ENCODE measurements around the gene GPC5.

GPC5 gene

DNA sequence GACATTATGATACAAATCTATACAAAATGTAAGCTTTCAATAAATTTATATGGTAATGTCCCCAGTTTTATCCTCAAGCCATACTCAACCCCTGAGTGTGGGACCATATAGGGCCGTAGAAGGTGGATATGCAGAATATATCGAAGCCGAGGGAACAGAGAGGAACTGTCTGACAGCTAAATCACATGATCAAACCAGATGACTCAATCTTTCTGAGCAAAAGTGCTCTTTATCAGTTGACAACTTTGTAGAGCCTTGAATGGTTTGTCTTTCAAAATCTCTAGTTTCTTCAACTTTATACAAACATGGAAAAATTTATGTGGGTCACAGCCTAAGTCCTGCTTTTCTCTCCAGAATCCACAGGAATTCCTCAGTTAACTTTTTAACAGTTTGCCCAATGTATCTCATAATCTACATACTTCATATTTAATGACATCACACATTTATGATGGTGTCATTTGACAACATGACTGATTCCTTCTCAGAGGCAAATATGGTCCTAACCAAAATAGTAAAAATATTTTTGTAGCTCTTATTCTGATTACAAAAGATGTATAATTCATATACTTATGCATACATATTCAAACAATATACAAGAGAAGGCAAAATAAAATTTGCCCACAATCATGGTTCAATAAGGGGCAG, 1155.2 kb downstream of the GPC5 start:
- DNase-seq (ENCODE audit: low spot score): no peak

DNA sequence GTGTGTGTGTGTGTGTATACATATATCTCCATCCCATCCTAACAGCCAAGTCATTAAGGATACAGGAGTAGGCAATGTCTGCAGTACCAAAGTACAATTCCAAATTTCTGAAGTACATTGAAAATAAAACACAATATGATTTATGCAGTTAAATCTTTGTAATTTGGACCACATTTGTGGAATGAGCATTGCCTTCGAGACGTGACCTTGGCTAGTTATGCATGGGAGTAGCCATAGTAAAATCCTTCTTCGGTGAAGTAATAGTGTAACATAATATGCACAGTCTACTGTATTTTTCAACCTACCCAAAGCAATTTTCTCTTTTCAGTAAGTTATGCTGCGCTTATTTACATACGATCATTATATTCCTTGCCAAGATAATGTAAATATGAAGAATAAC, 1162.5 kb downstream of the GPC5 start:
- DNase-seq (ENCODE audit: low spot score): no peak

DNA sequence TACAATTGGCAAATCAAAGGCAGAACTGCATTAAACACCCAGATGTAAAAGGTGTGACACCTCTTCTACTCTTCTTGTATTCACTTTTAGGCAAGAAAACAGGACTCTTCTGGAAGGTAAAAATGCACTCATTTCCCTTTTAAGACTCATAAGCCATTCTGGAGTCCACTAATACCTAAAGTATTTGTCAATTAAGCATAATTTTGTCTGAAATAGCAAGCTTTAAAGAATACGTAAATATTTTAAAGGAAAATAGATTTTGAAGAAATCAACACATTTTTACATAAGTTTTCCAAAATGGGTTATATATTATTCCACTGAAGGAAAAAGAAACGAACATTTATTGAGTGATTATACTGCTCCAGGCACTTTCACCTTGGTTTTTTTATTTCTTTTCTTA, 1166.5 kb downstream of the GPC5 start:
- DNase-seq (ENCODE audit: low spot score): no peak

DNA sequence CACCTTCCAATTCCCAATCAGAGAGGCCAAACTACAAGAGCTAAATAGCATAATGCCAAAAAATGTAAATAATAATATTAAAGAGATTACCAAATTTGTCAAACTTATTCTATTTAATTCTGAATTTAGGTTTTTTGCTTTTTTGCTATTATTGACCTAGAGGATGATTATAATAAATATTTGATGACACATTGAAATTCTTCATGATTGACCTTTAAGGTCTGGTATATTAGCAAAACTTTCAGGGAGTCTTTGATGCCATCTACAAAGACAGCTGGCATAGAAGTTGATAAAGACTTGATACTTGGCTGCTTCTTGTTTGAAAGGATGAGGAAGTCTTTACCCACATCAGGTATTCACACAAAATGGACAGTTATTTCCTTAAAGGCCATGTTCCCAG, 1168.3 kb downstream of the GPC5 start:
- no peak for DNase-seq (ENCODE audit: low spot score)

DNA sequence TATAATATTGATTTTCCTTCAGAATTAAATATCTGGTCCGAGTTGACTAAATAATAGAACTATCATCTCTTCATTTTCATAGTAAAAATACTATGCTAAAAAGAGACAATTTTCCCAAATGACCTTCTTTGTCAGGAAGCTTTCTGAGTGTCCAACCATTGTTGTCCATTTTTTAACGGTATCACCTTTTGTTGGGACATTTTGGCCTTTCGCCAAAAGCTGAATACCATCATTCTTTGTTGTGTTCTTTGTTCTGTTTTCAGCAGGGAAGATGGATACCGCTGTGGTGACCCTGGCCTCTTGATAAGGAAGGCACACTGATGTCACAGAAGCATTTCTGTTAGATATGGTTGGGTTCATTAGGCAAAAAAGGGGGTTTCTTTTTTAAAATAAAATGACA, 1173.8 kb downstream of the GPC5 start:
- DNase-seq (ENCODE audit: low spot score): no peak

DNA sequence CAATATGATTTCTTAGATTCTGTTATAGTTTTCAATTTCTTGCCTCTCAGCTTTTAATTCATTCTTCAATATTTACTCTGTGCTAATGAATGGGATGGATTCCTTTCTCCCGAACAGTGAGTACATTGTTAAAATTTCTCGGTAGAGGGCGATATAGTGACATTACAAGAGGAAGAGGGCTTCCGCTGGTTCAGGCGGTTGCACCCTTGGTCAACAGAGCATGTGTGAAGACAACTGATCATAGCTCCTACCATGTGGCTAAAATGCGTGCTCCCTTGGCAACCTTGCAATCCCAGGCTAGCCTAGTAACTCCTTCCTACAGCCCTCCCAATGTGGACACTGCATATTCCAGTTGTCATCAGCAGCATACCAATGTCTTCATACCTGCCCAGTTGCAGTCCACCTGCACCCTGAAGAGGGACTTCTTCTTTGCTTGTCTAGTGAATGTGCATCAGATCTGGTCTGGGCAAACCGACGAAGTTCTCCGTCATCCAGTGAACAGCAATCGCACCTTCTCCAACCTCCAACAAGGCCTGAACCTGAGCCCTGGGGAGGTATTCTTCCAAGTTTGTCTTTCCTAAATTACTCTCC, 1175.1 kb downstream of the GPC5 start:
- peak; percentile 82 for DNase-seq (ENCODE audit: low spot score)

DNA sequence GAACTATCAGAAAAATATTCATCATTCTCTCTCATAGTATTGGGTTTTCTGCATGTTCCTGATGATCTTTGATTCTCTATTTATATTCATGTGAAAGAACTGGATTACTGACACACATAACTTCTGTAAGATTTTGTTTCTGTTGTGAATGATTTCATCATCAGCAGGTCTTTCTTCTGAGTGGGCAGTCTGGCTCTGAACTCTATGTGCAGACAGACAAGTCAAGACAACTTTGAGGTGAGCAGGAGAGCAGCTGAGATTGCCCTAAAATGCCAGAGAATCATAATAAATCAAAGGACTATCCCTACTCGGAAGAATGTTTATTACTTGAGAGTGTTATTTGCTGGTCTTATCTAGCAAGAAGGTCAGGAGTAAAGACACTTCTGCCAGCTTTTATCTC, 1176.1 kb downstream of the GPC5 start:
- DNase-seq (ENCODE audit: low spot score): no peak

DNA sequence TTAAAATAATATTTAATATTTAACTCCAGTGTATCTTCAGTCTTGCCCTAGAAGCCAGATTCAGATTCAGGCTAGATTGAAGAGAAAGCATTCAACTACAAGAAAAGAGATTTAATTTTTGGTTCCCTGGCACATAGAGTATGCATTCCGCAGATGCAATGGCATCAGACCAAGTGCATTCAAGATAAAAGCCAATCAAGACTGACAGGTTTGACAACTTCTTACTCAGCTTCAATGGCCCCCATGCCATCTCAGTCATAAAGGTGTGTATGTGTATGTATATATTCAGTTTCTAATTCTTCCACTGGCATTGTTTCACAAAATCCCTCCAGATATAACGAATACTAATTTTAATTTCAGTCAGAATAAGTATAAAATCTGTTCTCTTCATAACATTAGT, 1177.4 kb downstream of the GPC5 start:
- DNase-seq (ENCODE audit: low spot score): no peak

DNA sequence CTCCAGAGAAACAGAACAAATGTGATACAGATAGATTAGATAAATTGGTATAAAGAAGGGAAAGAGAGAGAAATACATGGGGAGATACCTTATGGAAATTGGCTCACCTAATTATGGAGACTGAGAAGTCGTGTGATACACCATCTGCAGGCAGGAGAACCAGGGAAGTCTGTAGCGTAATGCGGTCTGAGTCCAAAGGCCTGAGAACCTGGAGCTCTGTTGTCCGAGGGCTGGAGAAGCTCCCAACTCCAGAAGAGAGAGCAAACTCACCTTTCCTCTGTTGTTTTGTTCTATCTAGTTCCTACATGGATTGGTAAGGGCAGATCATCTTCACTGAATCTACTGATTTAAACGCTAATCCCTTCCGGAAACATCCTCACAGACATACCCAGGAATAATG, 1179.9 kb downstream of the GPC5 start:
- DNase-seq (ENCODE audit: low spot score): no peak

DNA sequence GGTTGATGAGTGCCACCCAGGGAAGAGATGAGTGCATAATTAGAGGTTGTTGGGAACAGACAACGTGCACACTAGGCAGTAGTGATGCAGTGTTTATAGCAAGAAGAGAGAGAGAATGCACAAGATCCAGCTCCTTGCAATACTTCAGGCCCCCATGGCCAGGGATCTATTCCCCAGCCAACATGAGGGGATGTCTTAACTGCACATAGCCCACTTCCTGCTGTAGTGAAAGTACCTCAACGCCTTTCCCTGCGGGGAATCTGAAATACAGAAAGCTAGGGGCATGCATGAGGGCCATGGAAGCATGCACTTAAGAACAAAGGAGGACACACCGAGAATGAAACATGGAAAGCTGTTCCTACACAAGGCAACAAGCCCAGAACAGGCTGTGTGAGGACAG, 1191.5 kb downstream of the GPC5 start:
- DNase-seq (ENCODE audit: low spot score): no peak

DNA sequence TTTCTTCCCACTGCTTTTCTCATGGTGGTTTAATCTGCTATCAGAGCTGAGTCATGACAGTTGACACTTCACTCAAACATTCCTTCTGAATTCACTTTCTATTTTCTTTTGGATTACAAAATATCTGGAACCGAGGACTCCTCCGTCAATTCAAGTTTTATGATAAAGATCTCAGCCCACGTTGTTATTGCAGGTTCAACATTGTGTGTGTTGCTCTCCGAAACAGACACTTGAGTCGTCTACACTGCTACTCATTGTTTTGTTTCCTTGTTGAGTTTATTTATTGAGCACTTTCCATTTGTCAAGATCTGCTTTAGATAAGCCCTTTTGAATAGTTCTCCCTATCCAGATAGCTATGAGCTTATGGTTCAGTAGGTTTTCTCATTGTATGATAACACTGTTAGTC, 1192.1 kb downstream of the GPC5 start:
- DNase-seq (ENCODE audit: low spot score): peak; percentile 18

DNA sequence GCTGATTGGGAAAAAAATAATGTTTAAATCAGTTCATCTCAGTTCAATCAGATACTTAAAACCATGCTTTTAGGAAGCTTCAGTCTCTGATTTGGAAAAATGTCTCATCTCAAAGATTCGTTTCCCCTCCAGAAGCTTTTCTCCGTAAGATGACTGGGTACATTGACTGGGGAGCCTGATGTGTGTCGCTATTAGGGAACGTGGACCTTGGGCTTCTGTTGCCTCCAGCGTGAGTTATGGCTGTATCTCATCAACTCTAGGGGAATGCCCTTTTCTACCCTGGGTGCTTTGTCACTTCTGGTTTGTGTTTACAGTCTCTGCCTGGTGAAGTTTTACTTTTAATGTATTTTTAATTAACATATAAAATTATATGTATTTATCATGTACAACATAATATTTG, 1192.7 kb downstream of the GPC5 start:
- DNase-seq (ENCODE audit: low spot score): no peak

DNA sequence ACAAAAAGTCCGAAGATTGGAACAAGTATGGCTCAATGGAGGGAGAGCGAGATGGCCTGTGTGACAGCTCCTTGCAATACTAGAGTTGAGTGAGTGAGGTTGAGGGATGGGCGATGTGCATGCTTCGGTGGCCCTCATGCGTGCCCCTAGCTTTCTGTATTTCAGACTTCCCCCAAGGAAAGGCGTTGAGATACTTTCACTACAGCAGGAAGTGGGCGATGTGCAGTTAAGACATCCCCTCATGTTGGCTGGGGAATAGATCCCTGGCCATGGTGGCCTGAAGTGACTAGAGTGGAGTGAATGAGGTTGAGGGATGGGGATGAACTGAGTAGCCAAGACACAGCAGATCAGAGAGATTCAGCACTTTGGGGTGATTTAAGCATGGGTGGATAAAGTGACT, 1194.3 kb downstream of the GPC5 start:
- no peak for DNase-seq (ENCODE audit: low spot score)

DNA sequence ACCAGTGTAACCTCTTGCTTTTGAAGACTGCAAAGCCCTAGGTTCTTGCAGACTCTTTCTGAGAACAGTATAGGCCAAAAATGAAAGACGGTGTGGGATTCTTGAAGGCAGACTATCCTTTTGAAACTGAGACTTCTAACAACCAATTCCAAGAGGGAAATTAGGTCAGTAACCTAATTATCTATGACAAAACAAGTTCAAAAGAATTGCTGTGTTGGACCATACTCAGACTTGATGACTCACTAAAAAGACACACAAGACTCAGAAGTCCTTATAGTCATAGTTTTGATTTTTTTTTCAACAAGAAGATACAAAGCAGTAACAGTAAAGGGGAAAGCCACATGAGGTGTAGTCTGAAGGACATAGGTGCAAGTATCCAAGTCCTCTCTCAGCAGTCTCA, 1204.1 kb downstream of the GPC5 start:
- DNase-seq (ENCODE audit: low spot score): peak; percentile 40

DNA sequence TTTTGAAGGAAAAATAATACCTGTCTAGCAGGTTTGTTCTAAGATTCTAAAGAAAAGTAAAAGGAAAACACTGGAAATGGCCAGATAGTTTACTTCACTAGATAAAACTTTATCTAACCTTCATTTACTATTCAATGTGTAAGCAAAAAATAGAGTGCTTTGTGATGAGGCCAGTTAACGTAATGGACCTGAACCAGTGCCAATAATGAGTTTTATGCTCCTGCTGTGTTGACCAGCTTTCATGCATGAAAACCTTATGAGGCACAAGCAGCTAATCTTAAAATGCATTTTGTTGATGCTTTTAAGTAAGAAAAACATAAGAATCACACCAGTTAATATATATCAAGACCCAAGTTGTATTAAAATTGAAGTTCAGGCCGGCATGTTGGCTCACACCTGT, 1211.0 kb downstream of the GPC5 start:
- no peak for DNase-seq (ENCODE audit: low spot score)

DNA sequence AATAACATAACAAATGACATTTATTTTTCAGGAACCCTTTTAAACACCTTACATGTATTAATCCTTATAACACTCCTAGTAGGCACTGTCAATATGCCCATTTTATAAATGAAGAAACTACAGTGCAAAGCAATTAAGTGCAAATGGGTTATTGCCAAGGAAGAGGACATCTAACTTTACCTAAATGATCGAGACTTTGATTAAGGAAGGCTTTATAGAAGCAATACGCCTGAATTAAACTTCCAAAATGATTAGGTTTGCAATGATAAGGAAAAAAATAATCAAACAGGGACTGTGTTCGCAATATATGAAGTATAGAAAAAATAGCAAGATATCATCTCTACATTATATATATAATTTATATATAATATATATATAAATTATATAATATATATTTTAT, 1214.5 kb downstream of the GPC5 start:
- DNase-seq (ENCODE audit: low spot score): no peak

DNA sequence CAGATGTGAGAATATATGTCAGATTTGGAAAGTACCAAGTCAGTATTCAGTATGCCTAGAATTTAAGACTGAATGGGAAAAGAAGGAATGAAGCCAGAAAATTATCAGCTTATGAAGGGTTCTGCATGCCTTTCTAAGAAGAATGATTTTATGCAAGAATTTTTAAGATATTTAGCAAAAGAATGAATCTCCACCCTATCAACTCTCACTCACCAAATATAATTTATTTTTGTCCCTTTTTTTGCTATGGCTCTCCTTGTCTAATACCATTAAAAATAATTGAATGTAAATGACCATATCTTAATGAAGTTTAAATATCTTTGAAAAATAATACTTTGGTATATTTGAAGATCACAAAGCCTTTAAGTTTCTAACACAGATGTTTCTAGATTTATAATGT, 1215.5 kb downstream of the GPC5 start:
- DNase-seq (ENCODE audit: low spot score): no peak

DNA sequence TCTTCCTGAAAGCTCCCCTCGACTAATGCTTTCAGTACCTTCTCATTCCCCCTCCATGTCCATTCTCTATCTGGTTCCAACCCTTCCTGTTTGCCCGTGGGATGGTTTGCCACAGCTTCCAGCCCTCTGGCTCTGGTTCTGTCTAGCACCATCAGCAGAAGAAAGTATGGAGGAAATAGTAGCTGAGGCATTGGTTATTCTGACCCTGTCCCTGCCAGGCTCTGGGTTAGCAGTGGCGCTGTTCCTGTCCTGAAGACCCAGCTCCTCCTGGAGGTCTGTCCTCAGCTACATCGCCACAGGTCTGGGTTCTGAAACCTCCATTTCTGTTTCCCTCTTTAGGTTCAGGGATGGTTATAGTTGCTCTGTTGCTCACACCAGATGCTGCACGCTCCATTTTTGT, 1223.6 kb downstream of the GPC5 start:
- DNase-seq (ENCODE audit: low spot score): no peak

DNA sequence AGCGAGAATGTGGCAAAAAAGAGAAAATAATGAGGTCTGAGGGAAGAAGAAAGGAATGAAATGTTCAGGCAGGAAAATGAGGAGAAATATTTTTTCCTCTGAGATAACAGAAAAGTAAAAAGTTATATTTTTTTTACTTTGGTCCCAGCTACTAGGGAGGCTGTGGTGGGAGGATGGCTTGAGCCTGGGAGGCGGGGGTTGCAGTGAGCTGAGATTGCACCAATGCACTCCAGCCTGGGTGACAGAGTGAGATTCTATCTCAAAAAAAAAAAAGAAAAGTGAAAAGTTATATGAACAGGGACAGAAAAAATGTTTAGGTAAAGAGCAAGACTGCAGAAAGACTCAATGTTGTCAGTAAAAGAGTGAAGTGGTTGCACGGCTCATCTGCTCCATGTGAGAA, 1224.5 kb downstream of the GPC5 start:
- no peak for DNase-seq (ENCODE audit: low spot score)

DNA sequence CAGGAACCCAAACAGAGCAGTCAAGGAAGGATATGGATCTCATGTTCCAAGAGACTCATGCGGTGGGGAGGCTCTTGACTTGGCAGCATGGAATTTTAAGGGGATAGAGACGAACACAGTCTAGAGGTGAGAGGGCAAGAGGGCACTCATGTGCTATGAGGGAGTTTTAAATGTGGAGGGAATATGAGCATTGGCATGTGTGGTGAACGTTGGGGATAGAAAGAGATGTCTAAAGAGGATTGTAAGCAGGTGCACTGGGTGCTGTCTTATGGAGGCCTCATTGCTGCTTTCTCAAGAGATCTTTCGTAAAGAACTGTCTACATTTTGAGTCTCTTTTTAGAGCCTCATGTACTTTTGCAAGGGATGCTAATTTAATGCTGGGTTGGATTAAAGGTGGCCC, 1227.9 kb downstream of the GPC5 start:
- DNase-seq (ENCODE audit: low spot score): no peak

DNA sequence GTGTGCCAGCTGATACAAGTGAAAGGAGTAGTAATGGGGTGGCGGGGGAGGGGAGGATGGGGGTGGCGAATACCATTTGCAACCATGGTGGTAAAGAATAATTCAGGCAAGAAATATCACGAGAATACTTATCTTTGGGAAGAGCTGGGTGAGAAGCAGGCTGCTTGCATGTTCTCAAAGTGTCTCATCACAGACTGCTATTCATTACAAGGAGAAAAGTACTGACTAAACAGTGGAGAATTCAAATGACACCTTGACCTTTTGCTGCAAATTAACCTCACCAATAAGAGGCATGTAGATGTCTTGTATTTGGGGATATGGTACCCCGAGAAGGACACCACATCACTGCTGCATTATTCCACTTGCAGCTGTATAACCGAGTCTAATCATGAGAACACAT, 1242.5 kb downstream of the GPC5 start:
- DNase-seq (ENCODE audit: low spot score): peak; percentile 55

DNA sequence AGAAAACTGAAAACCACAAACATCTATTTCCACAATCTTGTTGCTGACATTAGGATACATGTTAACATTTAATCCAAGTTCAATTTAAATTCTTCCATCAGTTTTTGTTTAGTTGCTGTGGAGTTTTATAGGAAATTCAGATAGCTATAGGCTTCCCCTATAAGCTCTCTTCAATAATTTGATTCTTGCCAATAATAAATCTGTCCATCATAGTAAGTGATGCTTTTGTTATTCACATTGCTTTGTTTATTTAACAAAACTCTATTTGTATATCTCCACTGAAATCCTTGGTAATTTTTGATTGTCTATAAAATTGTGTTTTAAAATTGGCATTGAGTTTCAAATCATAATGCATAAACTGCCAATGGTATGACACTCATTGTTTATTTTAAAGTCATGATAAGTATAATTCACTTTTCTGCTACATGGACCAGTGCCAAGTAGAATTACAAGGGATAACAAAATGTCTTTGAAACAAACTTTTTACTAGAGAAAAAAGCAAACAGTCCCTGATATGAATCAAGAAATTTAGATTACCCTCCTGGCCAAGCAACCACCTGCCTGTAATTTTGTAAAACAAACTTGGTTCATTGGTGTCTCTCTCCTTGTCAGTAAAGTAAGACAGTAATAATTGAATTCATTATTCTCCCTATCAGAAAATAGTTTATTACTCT, 1250.9 kb downstream of the GPC5 start:
- DNase-seq (ENCODE audit: low spot score): no peak

DNA sequence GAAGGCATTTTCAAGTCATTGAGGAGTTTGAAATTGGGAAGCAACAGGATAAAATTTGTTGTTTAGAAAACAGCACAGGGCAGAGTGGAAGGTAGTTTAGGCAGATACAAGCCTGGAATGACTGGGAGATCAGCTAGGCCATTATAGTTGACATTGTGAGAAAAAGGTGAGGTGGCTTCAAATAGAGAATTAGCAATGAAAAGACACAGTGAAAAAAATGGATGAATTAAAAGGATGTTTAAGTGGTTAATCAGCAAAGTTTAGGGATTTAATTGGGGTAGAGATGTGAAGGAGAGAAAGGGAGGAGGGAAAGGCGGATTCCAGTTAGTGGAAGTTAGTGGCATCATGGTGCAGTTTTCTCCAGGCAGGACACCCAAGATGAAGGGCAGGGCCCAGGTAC, 1257.7 kb downstream of the GPC5 start:
- no peak for DNase-seq (ENCODE audit: low spot score)

DNA sequence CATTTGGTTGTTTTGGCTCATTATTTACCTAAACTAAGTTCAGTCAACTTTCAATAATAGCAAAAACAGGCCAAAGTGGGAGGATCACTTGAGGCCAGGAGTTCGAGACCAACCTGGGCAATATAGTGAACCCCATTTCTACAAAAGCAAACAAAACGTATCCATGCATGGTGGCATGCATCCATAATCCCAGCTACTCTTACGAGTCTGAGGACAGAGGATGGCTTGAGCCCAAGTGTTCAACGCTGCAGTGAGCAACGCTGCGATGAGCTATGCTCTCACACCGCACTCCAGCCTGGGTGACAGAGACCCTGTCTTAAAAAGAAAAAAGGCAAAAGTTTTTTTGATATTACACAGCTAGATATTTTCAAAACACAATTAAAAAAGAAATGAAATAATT, 1258.2 kb downstream of the GPC5 start:
- DNase-seq (ENCODE audit: low spot score): peak; percentile 41

All from kidney tubule cell (primary cell).